ENCODE results near the gene GLIS1. TPM values are rescaled to one million over a fixed set of nuclear protein-coding genes. Genes with fewer than 3 reads are reported as not detected.

Gene GLIS1
- total RNA-seq, 1 donor from 2014 or later = not detected

DNA sequence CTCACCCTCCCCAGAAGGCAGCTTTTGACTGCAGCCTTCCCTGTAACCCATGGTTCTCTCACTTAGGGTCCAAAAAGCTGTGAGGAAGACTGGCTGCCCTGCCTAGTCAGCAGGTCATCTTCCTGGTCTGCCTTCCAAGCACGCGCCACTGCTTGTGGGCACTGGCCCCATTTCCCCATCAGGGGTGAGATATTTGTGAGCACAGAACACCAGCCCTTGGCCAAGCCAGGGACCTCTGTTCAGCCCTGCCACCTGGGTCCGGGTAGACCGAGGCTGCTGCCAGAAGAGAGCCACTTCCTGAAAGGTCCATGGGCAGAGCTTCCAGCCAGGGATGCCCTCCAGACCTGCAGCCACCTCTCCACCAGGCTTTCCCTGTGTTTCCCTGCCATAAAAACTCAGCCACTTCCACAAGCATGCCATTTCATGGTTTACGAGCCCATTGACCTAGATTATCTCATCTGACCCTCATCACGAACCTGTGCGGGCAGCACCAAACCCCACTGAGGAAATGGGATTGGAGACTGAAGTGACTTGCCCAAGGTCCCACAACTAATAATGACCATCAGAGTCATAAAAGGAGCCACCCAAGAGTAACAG, 40.5 kb downstream of the GLIS1 start:
- no peak for DNase-seq
- no peak for ATAC-seq
- intact Hi-C loops (cut with micrococcal nuclease) = no loop called here

DNA sequence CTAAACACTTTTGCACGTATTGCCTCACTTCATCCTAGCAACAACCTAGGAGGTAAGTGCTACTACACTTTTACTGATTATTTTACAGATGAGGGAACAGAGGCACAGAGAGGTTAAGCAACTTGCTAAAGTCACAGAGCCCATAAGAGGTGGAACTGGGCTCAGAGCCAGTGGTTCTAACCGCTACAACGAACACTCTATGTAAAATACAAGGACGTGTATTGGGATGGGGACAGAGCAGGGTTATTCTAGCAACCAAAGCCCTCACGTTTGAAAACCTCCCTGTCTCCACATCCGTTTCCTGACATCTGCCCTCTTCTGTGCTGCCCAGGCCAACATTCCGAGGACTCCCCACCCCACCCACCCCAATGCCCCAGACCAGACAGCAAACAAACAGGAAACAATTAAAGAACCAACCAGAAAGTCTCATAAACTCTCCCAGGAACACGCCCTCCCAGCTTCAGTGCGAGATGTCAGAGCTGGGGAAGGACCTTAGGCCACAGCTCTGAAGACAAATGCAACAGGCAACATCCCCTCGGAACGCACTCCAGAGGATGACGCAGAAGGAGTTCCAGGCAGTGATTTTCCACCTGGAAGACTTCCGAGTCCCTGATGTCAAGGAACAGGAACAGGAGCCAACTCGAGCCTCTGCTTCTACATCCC, 41.1 kb downstream of the GLIS1 start:
- intact Hi-C loops (cut with micrococcal nuclease) = no loop called here
- no peak for ATAC-seq

DNA sequence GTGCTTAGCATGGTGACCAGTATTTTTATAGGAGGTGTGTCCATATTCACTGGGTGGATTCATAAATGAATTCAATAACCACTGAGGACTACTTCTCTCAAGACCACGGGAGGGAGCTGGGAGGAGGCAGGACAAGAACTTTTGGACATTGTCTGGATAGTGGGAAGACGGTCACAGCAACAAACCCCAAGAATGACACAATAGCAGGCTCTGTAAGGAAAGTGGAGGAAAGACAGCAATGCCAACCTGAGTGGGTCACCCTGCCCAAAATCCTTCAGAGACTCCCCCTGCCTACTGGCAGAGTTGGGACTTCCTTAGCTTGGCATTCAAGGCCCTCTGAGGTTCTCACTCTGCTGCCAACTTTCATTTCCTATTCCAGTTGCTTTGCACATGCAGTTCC, 42.0 kb downstream of the GLIS1 start:
- ATAC-seq = no peak
- intact Hi-C loops (cut with micrococcal nuclease) = no loop called here

More for the DNA sequence above, 41.1 kb downstream of the GLIS1 start:
- DNase-seq = no peak

DNA sequence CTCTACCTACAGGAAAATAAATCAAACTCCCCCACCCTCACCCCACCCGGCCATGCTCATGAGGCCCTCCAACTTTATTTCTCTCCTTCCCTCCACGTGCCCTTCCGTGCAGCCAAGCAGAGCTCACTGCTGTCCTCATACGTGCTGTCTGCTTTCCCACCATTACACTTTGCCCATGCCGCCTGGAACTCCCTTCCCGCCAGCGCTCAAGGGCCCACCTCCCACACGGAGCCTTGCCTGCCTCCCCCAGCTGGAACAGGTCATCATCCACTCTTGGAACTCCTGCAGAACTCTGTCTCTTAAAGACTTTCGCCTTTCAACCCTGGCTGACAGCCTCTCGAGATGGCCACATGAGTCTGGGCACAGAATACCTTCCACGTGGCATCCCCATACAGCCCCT, 42.4 kb downstream of the GLIS1 start:
- ATAC-seq (no peak), DNase-seq (no peak)
- intact Hi-C loops (cut with micrococcal nuclease) = no loop called here

More for the DNA sequence above, 42.0 kb downstream of the GLIS1 start:
- DNase-seq = no peak

DNA sequence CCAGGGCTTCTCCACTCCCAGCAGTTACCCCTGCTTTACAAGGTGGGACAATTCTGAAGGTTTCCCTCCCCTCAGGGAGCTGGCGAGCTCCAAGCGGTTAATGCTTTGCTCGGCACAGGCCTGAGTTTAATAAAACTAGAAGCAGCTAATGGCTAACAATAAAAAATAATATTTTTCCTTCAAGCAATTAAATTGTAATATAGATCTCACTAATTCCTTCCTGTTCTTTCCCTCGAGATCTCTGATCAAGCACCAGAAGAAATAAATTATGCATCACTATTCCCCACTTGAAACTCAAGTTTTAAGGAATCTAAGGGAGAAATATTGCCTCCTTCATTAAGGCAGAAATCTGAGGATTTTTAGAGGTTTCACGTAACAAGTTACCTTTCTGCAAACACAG, 42.9 kb downstream of the GLIS1 start:
- intact Hi-C loops (cut with micrococcal nuclease) = no loop called here
- ATAC-seq = no peak
- no peak for DNase-seq

DNA sequence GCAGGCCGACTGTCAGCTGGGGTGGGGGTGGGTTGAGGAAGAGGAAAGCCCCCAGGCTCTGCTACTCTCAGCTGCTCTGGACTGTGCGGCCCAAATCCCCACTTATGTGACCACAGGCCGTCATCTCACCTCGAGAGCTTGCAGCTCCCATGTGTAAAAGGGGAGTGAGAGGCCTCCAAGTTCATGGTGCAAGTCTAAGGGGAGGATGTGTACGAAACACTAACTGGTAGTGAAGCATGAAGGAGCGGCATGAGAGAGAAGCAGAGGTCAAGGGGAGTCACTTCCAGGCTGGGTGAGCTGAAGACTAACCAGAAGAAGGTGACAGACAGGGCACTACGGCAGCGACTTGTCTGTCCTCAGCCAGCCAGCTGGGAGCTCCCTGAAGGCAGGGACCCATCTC, 43.8 kb downstream of the GLIS1 start:
- ATAC-seq = no peak

DNA sequence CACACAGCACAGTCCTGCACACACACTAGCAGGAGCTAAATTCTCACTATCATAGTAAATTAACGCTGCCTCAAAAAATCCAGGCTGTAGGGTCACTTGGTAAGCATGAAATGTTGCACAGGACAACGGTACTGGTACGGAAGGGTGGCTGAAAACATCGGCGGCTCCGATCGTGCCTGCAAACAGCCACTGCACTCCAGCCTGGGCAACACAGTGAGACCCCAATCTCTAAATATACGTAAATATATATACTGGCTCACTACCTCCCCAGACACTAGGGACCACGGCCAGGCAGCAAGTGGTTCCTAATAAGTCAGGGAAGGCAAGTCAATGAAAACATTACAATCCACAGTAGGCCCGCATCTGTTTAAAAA, 44.3 kb downstream of the GLIS1 start:
- no peak for ATAC-seq
- intact Hi-C loops (cut with micrococcal nuclease) = no loop called here
- DNase-seq = no peak

More for the DNA sequence above, 43.8 kb downstream of the GLIS1 start:
- intact Hi-C loops (cut with micrococcal nuclease) = no loop called here
- no peak for DNase-seq

DNA sequence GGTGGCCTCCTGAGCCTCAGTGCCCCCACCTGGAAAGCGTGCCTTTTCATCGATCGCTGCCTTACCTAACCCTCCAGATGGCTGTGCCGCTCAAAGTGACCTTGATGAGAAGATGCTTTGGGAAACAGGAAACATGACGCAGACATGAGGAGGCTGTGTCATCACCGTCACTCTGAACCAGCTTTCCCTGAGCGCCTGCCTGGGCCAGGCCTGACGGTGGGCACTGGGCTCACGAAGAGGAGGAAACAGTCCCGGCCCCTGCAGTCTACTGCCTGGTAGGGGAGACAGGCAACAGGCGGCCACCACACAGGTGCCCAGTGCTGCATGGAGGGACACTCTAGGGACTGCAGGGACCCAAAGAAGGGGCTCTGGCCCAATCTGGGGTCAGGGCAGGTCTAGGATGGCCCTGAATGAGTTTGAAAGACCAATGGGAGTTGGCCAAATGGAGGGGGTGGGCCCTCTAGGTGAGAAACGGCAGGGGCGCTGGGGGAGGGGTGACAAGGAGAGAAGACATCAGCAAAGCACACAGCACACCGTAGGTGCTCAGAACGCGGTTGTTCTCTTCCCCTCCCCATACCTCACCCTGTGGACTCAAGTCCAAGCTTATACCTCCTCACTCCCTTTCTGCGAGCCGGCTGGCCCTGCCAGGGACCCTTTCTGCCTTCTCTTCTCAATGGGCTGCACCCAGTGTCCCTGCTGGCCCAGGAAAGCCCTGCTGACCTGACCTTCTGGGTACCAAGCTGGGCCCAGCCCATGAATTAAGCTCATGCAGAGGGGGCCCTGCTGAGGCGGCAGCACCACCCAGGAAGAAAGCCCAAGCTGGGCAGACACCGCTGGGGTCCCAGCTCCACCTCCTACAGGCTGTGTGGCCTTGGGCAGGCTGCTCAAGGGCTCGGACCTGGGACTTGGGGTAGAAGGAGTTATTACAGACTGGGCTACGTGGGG, 44.9 kb downstream of the GLIS1 start:
- no peak for ATAC-seq
- DNase-seq = peak; percentile 20
- intact Hi-C loops (cut with micrococcal nuclease) = no loop called here

DNA sequence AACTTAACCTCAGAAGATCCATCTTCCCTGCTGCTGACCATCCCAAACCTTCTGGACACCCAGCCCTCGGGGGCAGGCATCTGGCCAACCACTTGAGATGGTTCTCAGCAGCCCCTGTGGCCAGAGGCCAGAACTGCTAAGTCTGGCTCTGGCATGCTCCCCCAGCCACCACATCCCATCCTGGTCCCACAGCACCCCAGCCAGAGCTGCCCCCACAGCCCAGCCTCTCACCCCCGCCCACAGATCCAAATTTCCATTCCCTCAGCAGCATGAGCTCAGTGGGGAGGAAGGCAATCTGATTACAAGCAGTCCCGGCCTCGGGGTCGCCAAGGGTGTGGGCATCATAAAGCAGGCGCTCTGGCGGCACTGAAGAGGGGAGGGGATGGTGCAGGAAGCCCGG, 45.6 kb downstream of the GLIS1 start:
- DNase-seq = no peak
- ATAC-seq = no peak
- intact Hi-C loops (cut with micrococcal nuclease) = no loop called here

DNA sequence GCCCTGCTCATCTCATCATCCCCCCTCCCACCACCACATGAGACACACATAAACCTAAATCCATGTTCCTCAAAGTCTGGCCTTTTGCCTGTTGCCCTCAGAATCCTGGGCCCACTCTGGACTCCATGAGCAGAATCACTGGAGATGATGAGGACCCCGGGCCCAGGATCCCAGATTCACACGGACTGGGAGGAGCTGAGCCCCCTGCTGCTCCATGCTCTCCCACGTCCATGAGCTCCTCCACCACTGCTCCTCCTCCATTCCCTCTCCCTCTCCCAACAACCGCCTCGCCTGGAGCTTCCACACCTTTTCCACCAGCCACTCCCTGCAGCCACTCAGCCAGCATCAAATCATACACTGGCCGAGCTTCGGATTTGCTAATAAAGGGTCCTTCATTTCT, 47.6 kb downstream of the GLIS1 start:
- DNase-seq (no peak), ATAC-seq (no peak)
- intact Hi-C loops (cut with micrococcal nuclease) = no loop called here

DNA sequence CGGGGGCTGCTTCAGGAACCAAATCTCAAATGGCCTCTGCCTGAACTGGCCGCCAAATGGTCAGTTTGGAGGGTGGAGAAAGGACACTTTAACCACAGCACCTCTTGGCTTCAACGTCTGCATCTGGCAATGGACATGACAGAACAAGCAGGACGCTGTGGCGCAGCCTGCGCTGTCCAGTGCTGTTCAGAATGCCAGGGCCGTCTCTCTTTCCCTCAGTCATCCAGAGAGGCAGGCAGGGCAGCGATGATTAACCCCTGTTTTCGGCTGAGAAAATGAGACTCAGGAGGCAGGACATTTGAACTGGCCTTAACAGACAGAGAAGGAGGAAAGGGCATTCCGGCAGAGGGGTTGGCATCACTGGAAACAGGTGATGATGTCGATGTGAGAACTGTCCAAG, 48.6 kb downstream of the GLIS1 start:
- intact Hi-C loops (cut with micrococcal nuclease) = no loop called here
- ATAC-seq = no peak

DNA sequence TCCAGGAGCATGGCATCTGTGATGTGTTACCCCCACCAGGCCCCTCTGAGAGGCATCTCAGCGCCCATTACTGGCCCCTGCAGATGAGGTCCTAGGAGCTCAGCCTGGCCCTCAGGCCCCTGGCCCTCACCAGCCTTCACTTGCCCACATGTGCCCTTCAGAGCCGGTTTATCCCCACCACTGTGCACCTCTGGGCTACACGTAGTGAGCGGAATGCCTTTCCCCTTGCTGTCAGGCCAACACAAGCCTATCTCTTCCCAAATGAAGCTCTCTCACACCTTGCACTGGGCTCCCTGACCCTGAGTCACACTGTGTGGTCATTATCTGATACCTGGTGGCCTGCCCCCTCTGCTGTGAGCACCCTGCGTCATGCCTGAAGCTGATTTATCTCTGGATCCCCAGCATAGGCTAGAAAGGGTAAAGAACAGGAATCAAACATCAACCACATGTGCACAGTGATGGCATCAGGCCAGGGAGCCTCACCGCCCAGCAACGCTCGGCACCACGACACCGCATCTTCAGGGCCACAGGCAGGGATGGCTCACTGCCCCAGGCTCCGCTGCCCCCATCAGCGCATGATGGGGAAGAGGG, 49.1 kb downstream of the GLIS1 start:
- DNase-seq (no peak), ATAC-seq (no peak)
- intact Hi-C loops (cut with micrococcal nuclease) = no loop called here

More for the DNA sequence above, 48.6 kb downstream of the GLIS1 start:
- DNase-seq = no peak

DNA sequence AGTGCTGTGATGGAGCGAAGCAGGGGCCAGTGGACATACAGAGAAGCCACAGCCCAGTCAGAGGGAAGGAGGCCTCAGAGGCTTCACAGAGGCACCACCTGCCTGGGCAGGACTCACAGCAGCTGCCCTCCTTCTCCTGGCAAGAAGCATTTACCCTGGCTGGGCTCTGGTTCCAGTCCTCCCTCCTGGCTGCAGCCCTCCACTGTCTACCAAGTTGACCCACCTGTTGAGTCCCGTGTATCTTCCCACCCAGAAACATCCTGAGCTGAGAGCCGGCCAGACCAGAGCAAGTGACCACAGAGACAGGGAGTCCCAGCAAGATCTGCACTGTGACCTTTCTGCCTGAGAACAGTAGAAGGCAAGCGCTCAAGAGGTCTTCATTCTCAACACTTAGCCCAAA, 49.7 kb downstream of the GLIS1 start:
- DNase-seq = no peak
- no peak for ATAC-seq
- intact Hi-C loops (cut with micrococcal nuclease) = no loop called here

DNA sequence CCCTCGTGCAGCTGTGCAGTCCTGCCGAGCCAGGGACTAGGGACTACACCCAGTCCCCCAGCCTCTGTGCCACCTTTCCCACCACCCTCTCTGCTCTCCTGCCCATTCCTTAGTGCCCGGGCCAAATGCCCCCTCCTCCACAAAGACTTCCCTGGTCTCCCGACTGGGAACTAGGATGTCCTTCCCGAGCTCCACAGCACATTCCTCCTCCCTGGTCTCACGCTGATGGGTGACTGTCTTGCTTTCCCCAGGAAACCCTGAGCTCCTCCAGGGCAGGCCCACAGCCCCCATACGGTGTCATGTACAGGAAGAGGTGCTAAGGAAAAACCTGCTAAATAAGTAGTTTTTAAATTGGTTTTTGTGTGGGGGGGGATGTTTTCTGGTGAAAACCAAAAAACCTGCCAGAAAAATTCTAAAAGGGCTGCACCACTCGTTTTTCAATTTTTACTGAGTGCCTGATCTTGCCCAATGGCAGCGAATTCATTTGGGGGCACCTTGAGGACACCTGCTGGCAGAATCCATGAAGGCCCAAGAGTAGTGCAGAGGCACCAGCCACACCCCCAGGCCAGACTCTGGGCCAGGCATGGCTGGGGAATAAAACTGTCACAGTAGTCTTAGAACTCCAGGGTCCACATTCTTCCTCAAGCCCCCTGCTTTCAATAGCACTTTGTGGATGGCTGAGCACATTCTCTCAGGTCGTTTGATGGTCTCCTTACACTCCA, 50.4 kb downstream of the GLIS1 start:
- ATAC-seq = no peak
- intact Hi-C loops (cut with micrococcal nuclease) = no loop called here

DNA sequence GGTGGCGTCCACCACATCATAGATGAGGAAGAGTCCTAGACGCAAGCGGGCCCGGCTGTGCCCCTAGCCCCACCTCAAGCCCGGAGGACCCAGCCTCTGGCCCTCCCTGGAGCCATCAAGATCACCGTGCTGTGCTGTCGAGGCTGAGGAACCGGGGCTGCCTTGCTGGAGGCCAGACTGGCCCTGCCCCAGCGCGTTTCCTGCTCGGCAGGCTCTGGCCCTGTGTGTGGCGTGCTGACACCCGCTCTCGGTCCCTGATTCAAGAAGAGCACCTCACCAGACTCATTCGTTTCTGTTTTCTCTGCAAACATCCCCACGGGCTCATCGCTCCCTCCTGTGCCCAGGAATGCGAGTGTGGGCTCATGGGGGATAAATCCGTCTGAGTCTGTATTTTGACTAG, 51.1 kb downstream of the GLIS1 start:
- ATAC-seq (no peak), DNase-seq (no peak)
- intact Hi-C loops (cut with micrococcal nuclease) = no loop called here

More for the DNA sequence above, 50.4 kb downstream of the GLIS1 start:
- DNase-seq = no peak

DNA sequence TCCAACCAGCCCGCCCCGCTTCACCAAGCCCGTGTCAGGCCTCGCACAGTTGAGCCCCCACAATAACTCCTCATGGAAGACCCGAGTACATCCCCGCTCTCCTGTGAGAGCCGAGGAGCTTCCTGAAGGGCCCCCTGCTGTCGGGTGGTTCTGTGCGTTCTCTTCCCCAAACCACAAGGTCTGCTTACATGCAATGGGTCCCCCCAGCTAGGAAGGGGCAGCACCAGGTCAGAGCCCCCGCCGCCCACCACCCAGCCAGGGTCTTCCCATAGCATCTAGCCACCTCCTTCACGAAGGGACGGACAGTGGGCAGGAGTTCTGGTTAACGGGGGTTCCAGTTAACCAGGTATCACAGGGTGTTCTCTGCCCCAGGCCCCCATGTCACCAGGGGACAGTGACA, 51.5 kb downstream of the GLIS1 start:
- DNase-seq = no peak
- intact Hi-C loops (cut with micrococcal nuclease) = no loop called here
- ATAC-seq = no peak

DNA sequence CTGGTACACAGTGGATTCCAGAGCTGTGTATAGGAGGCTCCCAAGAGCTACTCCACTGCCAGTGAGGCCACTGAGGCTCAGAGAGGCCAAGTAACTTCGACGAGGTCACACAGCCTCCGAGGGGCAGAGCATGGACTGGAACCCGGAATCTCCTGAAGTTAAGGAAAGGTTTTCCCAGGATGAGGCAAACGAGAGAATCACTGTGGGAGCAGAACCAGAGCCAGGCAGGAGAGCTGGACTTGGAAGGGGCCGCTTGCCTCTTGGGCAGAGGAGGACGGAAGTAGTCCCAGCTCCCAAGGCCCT, 52.0 kb downstream of the GLIS1 start:
- DNase-seq = no peak
- intact Hi-C loops (cut with micrococcal nuclease) = no loop called here
- ATAC-seq = no peak

DNA sequence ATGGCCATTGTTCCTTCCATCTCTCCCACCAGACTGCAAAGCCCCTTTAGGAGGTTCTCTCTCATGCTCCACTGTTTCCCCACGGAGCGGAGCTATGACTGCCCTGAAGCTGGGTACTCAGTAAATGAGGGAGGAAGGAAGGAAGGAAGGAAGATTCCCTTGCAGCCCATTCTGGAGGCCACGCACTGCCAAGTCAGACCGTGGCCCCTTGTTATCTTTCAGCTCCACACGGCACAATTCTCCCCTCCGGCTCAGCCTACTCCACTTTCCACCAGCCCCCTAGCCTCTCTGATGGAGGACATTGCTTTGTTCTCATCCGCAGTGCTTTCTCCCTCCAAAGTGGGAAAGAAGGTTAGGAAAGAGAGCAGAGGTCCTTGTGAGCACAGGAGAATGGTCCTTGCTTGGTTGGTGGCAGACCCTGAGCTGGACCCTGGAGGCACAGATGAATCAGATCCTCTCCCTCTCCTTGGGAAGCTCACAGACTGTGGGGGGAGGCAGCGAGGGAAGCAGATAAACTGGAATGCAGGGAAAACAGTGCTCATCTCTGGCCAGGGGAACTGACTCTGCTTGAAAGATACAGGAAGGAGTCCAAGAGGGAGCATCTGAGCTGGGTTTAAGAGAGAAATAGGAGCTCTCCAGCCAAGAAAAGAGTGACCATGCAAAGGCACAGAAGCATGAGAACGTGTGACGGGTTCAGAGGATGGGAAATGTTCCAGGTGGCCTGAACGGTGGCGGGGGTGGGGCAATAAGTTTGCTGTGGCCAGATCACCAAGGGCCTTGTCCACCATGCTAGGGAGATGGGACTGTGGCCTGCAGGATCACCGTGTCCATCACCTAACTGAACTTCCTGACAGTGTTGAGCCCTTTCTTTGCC, 52.6 kb downstream of the GLIS1 start:
- DNase-seq (no peak), ATAC-seq (no peak)
- intact Hi-C loops (cut with micrococcal nuclease) = no loop called here

All from left ventricle myocardium superior (tissue), 1 donor.